SJSA1 (cell line): ENCODE results near the gene OR5V1. TPM values are rescaled to one million over a fixed set of nuclear protein-coding genes. Genes with fewer than 3 reads are reported as not detected.
"Not testable (repeated sequence)": the region's sequence is repeated elsewhere in the genome, so short reads cannot be mapped to it uniquely, and the experiment has no call there.

Experiments used
- DNase-seq, 2 experiments: peaks; one replicate each; pipeline ENCODE4 v3.0.0-alpha.2; 2015 to 2020; ENCODE audit warnings: low spot score in 2 of 2, low read depth in 1 of 2
- H3K27ac ChIP-seq: fragments of 250-450 bp; sonication (Bioruptor Pico); 2 replicates; pipeline ENCODE4 v1.5.1; 2020; ENCODE audit warnings: mild to moderate bottlenecking, moderate library complexity
- H3K27me3 ChIP-seq: fragments of 250-450 bp; sonication (Bioruptor Pico); replicated peaks from 2 replicates; pipeline ENCODE4 v1.5.1; 2020; ENCODE audit warnings: mild to moderate bottlenecking, moderate library complexity
- H3K36me3 ChIP-seq: fragments of 250-450 bp; sonication (Bioruptor Pico); 2 replicates; pipeline ENCODE4 v1.5.1; 2020; ENCODE audit warnings: mild to moderate bottlenecking
- H3K4me1 ChIP-seq: fragments of 250-450 bp; sonication (Bioruptor Pico); replicated peaks from 2 replicates; pipeline ENCODE4 v1.6.1; 2021; ENCODE audit warnings: mild to moderate bottlenecking
- H3K4me3 ChIP-seq: fragments of 250-450 bp; sonication (Bioruptor Pico); 2 replicates; pipeline ENCODE4 v1.5.1; 2020; ENCODE audit warnings: mild to moderate bottlenecking
- H3K9me3 ChIP-seq: fragments of 250-450 bp; sonication (Bioruptor Pico); replicated peaks from 2 replicates; pipeline ENCODE4 v1.5.1; 2020; ENCODE audit warnings: mild to moderate bottlenecking
- total RNA-seq: library from RNA; depleted of rRNA; stranded (reverse); fragments of >200 nt; shearing (Covaris generic); gene quantifications from 2 replicates; pipeline ENCODE4 v1.2.3, GENCODE V29; 2014; rRNA removed

The OR5V1 gene
- total RNA-seq, 1 experiment from 2014 or later, result not detected

- not testable (repeated sequence) for DNase-seq, H3K4me1 ChIP-seq, H3K9me3 ChIP-seq, H3K4me3 ChIP-seq, H3K36me3 ChIP-seq, H3K27me3 ChIP-seq, H3K27ac ChIP-seq
These were observed 45.3 kb downstream of the OR5V1 start for GRCh38 chr6:29323332-29323731.

GRCh38 chr6:29319931-29320330, 48.7 kb downstream of the OR5V1 start:
- Histone ChIP-seq H3K4me1 (no peaks in the 10 kb centered on the region), H3K9me3 (no peaks in the 10 kb centered on the region), H3K27ac (no peak overlapping the region), H3K4me3 (no peak overlapping the region), H3K27me3 (no peaks in the 10 kb centered on the region), H3K36me3 (no peaks in the 10 kb centered on the region)
- no peak for DNase-seq

Other genes with a start within 250 kb of the OR5V1 start
- gene OR2J2, start 198.0 kb downstream of the OR5V1 start, total RNA-seq, result not detected in 2 replicates
- gene OR14J1, start 67.2 kb downstream of the OR5V1 start, total RNA-seq, result not detected in 2 replicates
- not detected in 2 replicates for gene OR12D3, start 6.4 kb upstream of the OR5V1 start, total RNA-seq
- gene OR12D2, start 26.8 kb upstream of the OR5V1 start, total RNA-seq, result not detected in 2 replicates
- gene OR12D1, start 46.1 kb upstream of the OR5V1 start, total RNA-seq, result not detected in 2 replicates
- gene OR10C1, start 70.4 kb upstream of the OR5V1 start, total RNA-seq, result not detected in 2 replicates
- gene OR11A1, start 88.2 kb upstream of the OR5V1 start, total RNA-seq, result not detected in 2 replicates
- gene OR2H1, start 88.3 kb upstream of the OR5V1 start, total RNA-seq, result not detected in 2 replicates
- not detected in 2 replicates for gene MAS1L, start 119.1 kb upstream of the OR5V1 start, total RNA-seq
- 9.9 and 10.2 TPM in 2 replicates for gene UBD, start 190.9 kb upstream of the OR5V1 start, total RNA-seq
- gene OR2H2, start 216.3 kb upstream of the OR5V1 start, total RNA-seq, result not detected in 2 replicates